HEK293T (cell line): ENCODE measurements around the gene RNF138.

Source experiments
- ARNT ChIP-seq: fragments of 450-650 bp; IDR thresholded peaks from 2 replicates; pipeline ENCODE4 v1.6.1; 2017; ENCODE audit warnings: mild to moderate bottlenecking
- BHLHE40 ChIP-seq: fragments of 450-650 bp; IDR thresholded peaks from 2 replicates; pipeline ENCODE4 v1.6.1; 2016; ENCODE audit warnings: mild to moderate bottlenecking, moderate library complexity, borderline replicate concordance
- ELF4 ChIP-seq: fragments of 450-650 bp; IDR thresholded peaks from 2 replicates; pipeline ENCODE4 v1.6.1; 2017; ENCODE audit warnings: antibody characterized with exemption
- HDGF ChIP-seq: fragments of 450-650 bp; IDR thresholded peaks from 2 replicates; pipeline ENCODE4 v1.6.1; 2017; ENCODE audit warnings: antibody characterized with exemption, borderline replicate concordance
- TARDBP ChIP-seq: fragments of 450-650 bp; IDR thresholded peaks from 2 replicates; pipeline ENCODE4 v1.6.1; 2016

DNA sequence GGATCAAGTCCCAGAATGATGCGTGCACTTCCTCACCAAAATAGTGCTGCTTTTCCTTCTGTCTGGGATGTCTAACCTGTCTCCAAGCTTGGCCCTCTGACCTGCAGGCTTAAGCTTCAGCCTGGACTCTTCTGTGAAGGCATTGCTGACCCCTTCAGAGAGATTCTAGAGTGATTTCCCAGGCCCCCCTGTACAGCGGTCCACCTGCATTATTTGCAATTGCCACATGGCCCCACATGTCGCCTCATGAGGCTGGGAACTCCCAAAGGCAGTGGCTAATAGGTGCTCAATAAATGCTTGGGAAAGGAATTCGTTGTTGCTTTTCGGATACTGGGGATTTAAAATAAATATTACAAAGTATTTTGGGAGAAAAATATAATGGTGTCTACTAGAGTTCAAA, 65.9 kb downstream of the RNF138 start:
- TF ChIP-seq BHLHE40 (no peak), HDGF (no peak), ARNT (no peak), TARDBP (no peak), ELF4 (no peak)
